GM21529 (cell line): ENCODE measurements around the gene OPTC.
"Not testable (repeated sequence)": the region's sequence is repeated elsewhere in the genome, so short reads cannot be mapped to it uniquely, and the experiment has no call there.

Experiments
- ATAC-seq: cut with Tn5 transposase; IDR thresholded peaks from one replicate; pipeline ENCODE4 v1.9.1; 2021; ENCODE audit not compliant: unreplicated experiment

The OPTC gene

GRCh38 chr1:203493901-203494300 is at the start of gene OPTC:
OPTC (plus strand) TSS chr1:203494153; CDS start chr1:203496006, 1,853 bp downstream.
- no peak for ATAC-seq

- no peak for ATAC-seq
Measured at GRCh38 chr1:203444171-203444576, 49.8 kb upstream of the OPTC start.

GRCh38 chr1:203447151-203447550 is 46.8 kb upstream of the OPTC start:
- no peak for ATAC-seq

GRCh38 chr1:203447598-203447997 is 46.4 kb upstream of the OPTC start:
- ATAC-seq: not testable (repeated sequence)

- no peak for ATAC-seq
Measured at GRCh38 chr1:203448521-203449061, 45.4 kb upstream of the OPTC start.

GRCh38 chr1:203450001-203450400 is 44.0 kb upstream of the OPTC start:
- ATAC-seq: no peak

- ATAC-seq: no peak
Measured at GRCh38 chr1:203450479-203451149, 43.3 kb upstream of the OPTC start.

GRCh38 chr1:203451836-203452784 is 41.8 kb upstream of the OPTC start:
- no peak for ATAC-seq

- no peak for ATAC-seq
Measured at GRCh38 chr1:203453016-203453415, 40.9 kb upstream of the OPTC start.

- ATAC-seq: no peak
Measured at GRCh38 chr1:203453616-203454015, 40.3 kb upstream of the OPTC start.

GRCh38 chr1:203454986-203455471 is 38.9 kb upstream of the OPTC start:
- ATAC-seq: no peak

- ATAC-seq: no peak
Measured at GRCh38 chr1:203455706-203456105, 38.2 kb upstream of the OPTC start.

GRCh38 chr1:203456577-203456976 is 37.4 kb upstream of the OPTC start:
- ATAC-seq: no peak

GRCh38 chr1:203458078-203458477 is 35.9 kb upstream of the OPTC start:
- no peak for ATAC-seq

- no peak for ATAC-seq
Measured at GRCh38 chr1:203459671-203460201, 34.2 kb upstream of the OPTC start.

GRCh38 chr1:203461717-203462116 is 32.2 kb upstream of the OPTC start:
- ATAC-seq: no peak

- no peak for ATAC-seq
Measured at GRCh38 chr1:203462143-203462542, 31.8 kb upstream of the OPTC start.

- no peak for ATAC-seq
Measured at GRCh38 chr1:203462878-203463277, 31.1 kb upstream of the OPTC start.

- ATAC-seq: no peak
Measured at GRCh38 chr1:203463469-203464062, 30.4 kb upstream of the OPTC start.

- no peak for ATAC-seq
Measured at GRCh38 chr1:203464226-203464625, 29.7 kb upstream of the OPTC start.

GRCh38 chr1:203464743-203465142 is 29.2 kb upstream of the OPTC start:
- ATAC-seq: no peak
